HepG2 (cell line): ENCODE results near the gene CUL1. TPM values are rescaled to one million over a fixed set of nuclear protein-coding genes. Genes with fewer than 3 reads are reported as not detected.

ENCODE experiments used
- ATAC-seq: fragments of 200-7000 bp; cut with Tn5 transposase; 3 replicates; pipeline ENCODE4 v1.9.1; 2020; ENCODE audit warnings: mild to moderate bottlenecking, moderate library complexity
- BruUV-seq: library from RNA; stranded (reverse); fragments of 400-500 nt; replicated peaks from 2 replicates; lab custom pipeline; 2021; lab: Mats Ljungman, UMichigan
- CTCF ChIA-PET: fragments of 300-600 bp; formaldehyde crosslinking; extraction: SDS; loops from one replicate; lab custom pipeline; 2021; ENCODE audit warnings: low total read pairs, inconsistent platforms, low intra/inter-chr PET ratio; lab: Yijun Ruan, JAX
- POLR2A ChIA-PET: fragments of 350-600 bp; sonication (Branson Sonifier 250); formaldehyde crosslinking; loops from one replicate; lab custom pipeline; 2020; ENCODE audit warnings: antibody characterized with exemption, inconsistent platforms; lab: Yijun Ruan, JAX
- DNase-seq: peaks from one replicate; pipeline ENCODE4 v3.0.0-alpha.2; 2015; ENCODE audit warnings: low spot score
- FAIRE-seq: peaks from 3 replicates; lab custom pipeline; 2011; peaks lifted over from hg19 to GRCh38; lab: Jason Lieb, UNC
- H2AFZ ChIP-seq: one replicate; pipeline ENCODE4 v1.6.1; 2011; ENCODE audit warnings: low read length, inconsistent platforms
- H3K27ac ChIP-seq: fragments of 300-600 bp; 3 replicates; pipeline ENCODE4 v1.8.0; 2011; ENCODE audit warnings: mixed run types, mild to moderate bottlenecking, mixed read lengths, low read length, inconsistent platforms; ENCODE audit not compliant: insufficient read depth; ENCODE audit errors: extremely low read length
- H3K27me3 ChIP-seq, 2 experiments: fragments of 200-600 bp in 1 of 2; 2 replicates in 1 of 2; 3 replicates in 1 of 2; pipeline versions ENCODE4 v1.6.0 to v1.8.0; 2011; ENCODE audit warnings: low read length in 2 of 2, mild to moderate bottlenecking in 2 of 2, moderate library complexity in 2 of 2, inconsistent platforms in 1 of 2; ENCODE audit not compliant: insufficient read depth in 2 of 2, control insufficient read depth in 1 of 2
- H3K36me3 ChIP-seq, 2 experiments: fragments of 200-600 bp in 1 of 2; replicated peaks in 1 of 2; 2 replicates in 1 of 2; 3 replicates in 1 of 2; pipeline versions ENCODE4 v1.5.1 to v1.8.0; 2011; ENCODE audit warnings: low read length in 2 of 2, inconsistent platforms in 1 of 2; ENCODE audit not compliant: insufficient read depth in 2 of 2, control insufficient read depth in 1 of 2
- H3K4me1 ChIP-seq: 2 replicates; pipeline ENCODE4 v1.5.1; 2012; ENCODE audit warnings: low read length, inconsistent platforms; ENCODE audit not compliant: insufficient read depth
- H3K4me2 ChIP-seq: 2 replicates; pipeline ENCODE4 v1.6.0; 2011; ENCODE audit warnings: low read depth, low read length, inconsistent platforms
- H3K4me3 ChIP-seq, 3 experiments: fragments of 200-600 bp in 1 of 3; sonication (generic), shearing (Covaris generic) in 1 of 3; replicated peaks in 1 of 3; 2 replicates each; pipeline ENCODE4 v1.5.1; 2011 to 2016; ENCODE audit warnings: low read length in 3 of 3, inconsistent platforms in 2 of 3, low read depth in 2 of 3, mild to moderate bottlenecking in 2 of 3, control low read depth in 1 of 3, mixed read lengths in 1 of 3; ENCODE audit not compliant: insufficient read depth in 1 of 3
- H3K79me2 ChIP-seq: one replicate; pipeline ENCODE4 v1.6.1; 2011; ENCODE audit warnings: low read length, inconsistent platforms; ENCODE audit not compliant: insufficient read depth
- H3K9ac ChIP-seq: 2 replicates; pipeline ENCODE4 v1.6.0; 2011; ENCODE audit warnings: mild to moderate bottlenecking, low read depth, low read length, inconsistent platforms; ENCODE audit not compliant: insufficient read depth
- H3K9me3 ChIP-seq: 2 replicates; pipeline ENCODE4 v1.5.1; 2012; ENCODE audit warnings: mild to moderate bottlenecking, low read length
- H4K20me1 ChIP-seq: 2 replicates; pipeline ENCODE4 v1.6.0; 2011; ENCODE audit warnings: inconsistent platforms, mild to moderate bottlenecking, low read length, moderate library complexity; ENCODE audit not compliant: insufficient read depth
- ATF1 ChIP-seq: IDR thresholded peaks from 2 replicates; pipeline ENCODE4 v1.6.1; 2016; ENCODE audit warnings: mild to moderate bottlenecking, control low read depth
- DNMT1 ChIP-seq: sonication (generic); formaldehyde crosslinking; IDR thresholded peaks from 2 replicates; pipeline ENCODE4 v1.5.1; 2020; ENCODE audit warnings: mild to moderate bottlenecking, missing genetic modification reagents
- EZH2 ChIP-seq: conservative IDR thresholded peaks from 2 replicates; pipeline ENCODE4 v1.6.1; 2012; ENCODE audit warnings: mild to moderate bottlenecking, low read depth, low read length, moderate library complexity
- MATR3 ChIP-seq: sonication (generic); formaldehyde crosslinking; IDR thresholded peaks from 2 replicates; pipeline ENCODE4 v1.4.0; 2020; ENCODE audit warnings: missing genetic modification reagents
- RNF219 ChIP-seq: sonication (generic); formaldehyde crosslinking; IDR thresholded peaks from 2 replicates; pipeline ENCODE4 v1.5.0; 2020; ENCODE audit warnings: mild to moderate bottlenecking, missing genetic modification reagents
- SIX4 ChIP-seq: sonication (generic); formaldehyde crosslinking; IDR thresholded peaks from 2 replicates; pipeline ENCODE4 v1.4.0; 2020; ENCODE audit warnings: missing genetic modification reagents
- TARDBP ChIP-seq: sonication (generic); formaldehyde crosslinking; IDR thresholded peaks from 2 replicates; pipeline ENCODE4 v1.8.0; 2022; ENCODE audit warnings: mild to moderate bottlenecking, missing genetic modification reagents
- TBP ChIP-seq: sonication (generic); formaldehyde crosslinking; IDR thresholded peaks from 2 replicates; pipeline ENCODE4 v1.5.0; 2020; ENCODE audit warnings: missing genetic modification reagents
- ZBTB42 ChIP-seq: sonication (generic); formaldehyde crosslinking; IDR thresholded peaks from 2 replicates; pipeline ENCODE4 v1.5.0; 2020; ENCODE audit warnings: mild to moderate bottlenecking, missing genetic modification reagents
- ZKSCAN5 ChIP-seq: sonication (generic); formaldehyde crosslinking; IDR thresholded peaks from 2 replicates; pipeline ENCODE4 v1.5.1; 2020; ENCODE audit warnings: mild to moderate bottlenecking, missing genetic modification reagents
- ZNF10 ChIP-seq: sonication (generic); formaldehyde crosslinking; IDR thresholded peaks from 2 replicates; pipeline ENCODE4 v1.4.0; 2020; ENCODE audit warnings: mild to moderate bottlenecking, low read depth, missing genetic modification reagents, borderline replicate concordance
- ZNF260 ChIP-seq: sonication (generic); formaldehyde crosslinking; IDR thresholded peaks from 2 replicates; pipeline ENCODE4 v1.4.0; 2020; ENCODE audit warnings: missing genetic modification reagents, low read depth, mild to moderate bottlenecking, borderline replicate concordance
- ZNF276 ChIP-seq: sonication (generic); formaldehyde crosslinking; IDR thresholded peaks from 2 replicates; pipeline ENCODE4 v1.4.0; 2020; ENCODE audit warnings: mild to moderate bottlenecking, low read depth, missing genetic modification reagents
- ZNF513 ChIP-seq: sonication (generic); formaldehyde crosslinking; conservative IDR thresholded peaks from 2 replicates; pipeline ENCODE4 v1.5.0; 2020; ENCODE audit warnings: missing genetic modification reagents
- ZNF678 ChIP-seq: sonication (generic); formaldehyde crosslinking; IDR thresholded peaks from 2 replicates; pipeline ENCODE4 v1.4.0; 2020; ENCODE audit warnings: mild to moderate bottlenecking, missing genetic modification reagents
- ZSCAN29 ChIP-seq: sonication (generic); formaldehyde crosslinking; conservative IDR thresholded peaks from 2 replicates; pipeline ENCODE4 v1.4.0; 2020; ENCODE audit warnings: mild to moderate bottlenecking, missing genetic modification reagents
- WGBS: methylation state at CpG from one replicate; pipeline ENCODE4 v1.1.6; 2017; ENCODE audit warnings: low lambda C conversion rate; 5-methylcytosine and 5-hydroxymethylcytosine counted together
- in situ Hi-C: cut with HindIII; loops from 2 replicates; pipeline ENCODE4 v1.10.0; 2017; ENCODE audit warnings: low pct_unique_long_range_greater_than_20kb; ENCODE audit not compliant: extremely low pct_ligation_motif_present
- intact Hi-C: fragments of 100-400 bp; cut with micrococcal nuclease; formaldehyde crosslinking; loops from one replicate; pipeline ENCODE4 v1.10.0; 2022; ENCODE audit not compliant: unreplicated experiment
- polyA plus RNA-seq, 8 experiments: library from polyadenylated mRNA; depleted of rRNA in 3 of 8; stranded (reverse) in 7 of 8; unstranded in 1 of 8; fragments of >200 nt; fragmentation: Illumina TruSeq in 4 of 8; extraction: Trizol in 4 of 8; gene quantifications; 2 replicates each; pipeline versions ENCODE4 v1.2.1 to v1.2.3, GENCODE V29; 2011 to 2016; ENCODE audit warnings: low read depth in 4 of 8, missing spikeins in 1 of 8, mixed read lengths in 1 of 8; ENCODE audit not compliant: insufficient read depth in 1 of 8
- total RNA-seq, 5 experiments: library from RNA; depleted of rRNA; stranded (reverse); fragments of >200 nt; fragmentation: Illumina TruSeq; extraction: Trizol; gene quantifications; 2 replicates each; pipeline ENCODE4 v1.2.3, GENCODE V29; 2016; ENCODE audit warnings: low read depth in 1 of 5

Gene CUL1
- total and polyA plus RNA-seq, 2 of the 13 experiments (the other 11 are each of a cell fraction or from before 2014, with no cell fraction given): 30.1 to 45.9 TPM

- ChIA-PET CTCF (no interaction called here), POLR2A (no interaction called here)
- ATAC-seq: no peak; the same call in 2 of the 3 replicates
These were observed 12.7 kb downstream of the CUL1 start for GRCh38 chr7:148711191-148712102.

More at GRCh38 chr7:148711191-148712102, 12.7 kb downstream of the CUL1 start:
- no peak overlapping the region for H2AFZ ChIP-seq
- H3K27ac ChIP-seq: no peak overlapping the region
- in situ Hi-C loops: no loop called here
- peaks cover 21% of the 10 kb centered on the region; the same call in 1 of the 2 replicates for H4K20me1 ChIP-seq
- H3K4me1 ChIP-seq: peaks cover 31% of the 10 kb centered on the region
- H3K4me3 ChIP-seq: no peak overlapping the region
- TF ChIP-seq DNMT1: no peak
- TF ChIP-seq ZNF276 (CRISPR knock-in tag): no peak
- no peak for TF ChIP-seq ZNF678 (CRISPR knock-in tag)
- no peak for TF ChIP-seq TARDBP (CRISPR knock-in tag)
- no peak for TF ChIP-seq ZBTB42
- no peak for TF ChIP-seq RNF219 (CRISPR knock-in tag)
- no peak for TF ChIP-seq ZNF260 (CRISPR knock-in tag)
- TF ChIP-seq ZKSCAN5 (CRISPR knock-in tag): no peak
- no peak for TF ChIP-seq ZSCAN29 (CRISPR knock-in tag)
- TF ChIP-seq ZNF513 (CRISPR knock-in tag): no peak
- no peak for TF ChIP-seq ZNF10 (CRISPR knock-in tag)
- TF ChIP-seq EZH2: no peak
- TF ChIP-seq SIX4 (CRISPR knock-in tag): no peak
- no peak for TF ChIP-seq TBP (CRISPR knock-in tag)
- no peak for TF ChIP-seq MATR3 (CRISPR knock-in tag)
- TF ChIP-seq ATF1: no peak
- no peak overlapping the region for H3K4me2 ChIP-seq
- no peaks in the 10 kb centered on the region; a peak in 1 of 5 replicates for H3K36me3 ChIP-seq
- no peak overlapping the region for H3K9ac ChIP-seq
- no peaks in the 10 kb centered on the region for H3K9me3 ChIP-seq
- intact Hi-C loops: no loop called here
- DNase-seq (no peak), FAIRE-seq (no peak)
- WGBS: 97% methylated on average over 15 of the region's 16 CpGs
- BruUV-seq: no TSS peak
- no peaks in the 10 kb centered on the region; a peak in 1 of 5 replicates for H3K27me3 ChIP-seq
- peaks cover 96% of the 10 kb centered on the region for H3K79me2 ChIP-seq
